CD4-positive, alpha-beta T cell (primary cell): ENCODE data around the gene COL4A3. TPM values are rescaled to one million over a fixed set of nuclear protein-coding genes. Genes with fewer than 3 reads are reported as not detected.

Experiments
- ATAC-seq: fragments of 200-7000 bp; cut with Tn5 transposase; one replicate; pipeline ENCODE4 v1.10.0; 2022; ENCODE audit warnings: mild to moderate bottlenecking; ENCODE audit not compliant: poor library complexity
- CTCF ChIA-PET: fragments of 350-600 bp; sonication (Branson Sonifier 250); formaldehyde crosslinking; loops from one replicate; lab custom pipeline; 2021; ENCODE audit warnings: antibody characterized with exemption, inconsistent platforms; lab: Charles Lee
- POLR2A ChIA-PET: fragments of 350-600 bp; sonication (Branson Sonifier 250); formaldehyde crosslinking; loops from one replicate; lab custom pipeline; 2021; ENCODE audit warnings: antibody characterized with exemption, inconsistent platforms; lab: Charles Lee
- DNase-seq, 14 experiments: peaks; one replicate each; pipeline ENCODE4 v3.0.0-alpha.2; 2013 to 2020; ENCODE audit warnings: mixed read lengths in 2 of 14
- H3K27ac ChIP-seq, 2 donors: one replicate each; pipeline versions ENCODE4 v1.5.1 to v1.7.0; 2013; ENCODE audit warnings: low read length in 2 of 2, low read depth in 1 of 2, mild to moderate bottlenecking in 1 of 2
- H3K27me3 ChIP-seq, 2 experiments: 1 replicate in 1 of 2; 2 replicates in 1 of 2; pipeline versions ENCODE4 v1.6.1 to v1.7.0; 2013; ENCODE audit warnings: low read length in 2 of 2, control low read depth in 1 of 2, mild to moderate bottlenecking in 1 of 2, moderate library complexity in 1 of 2; ENCODE audit not compliant: insufficient read depth in 2 of 2, control insufficient read depth in 1 of 2
- H3K36me3 ChIP-seq: one replicate; pipeline ENCODE4 v1.6.1; 2013; ENCODE audit warnings: low read length, control low read depth; ENCODE audit not compliant: insufficient read depth
- H3K4me1 ChIP-seq: one replicate; pipeline ENCODE4 v1.6.1; 2013; ENCODE audit warnings: low read length, control low read depth; ENCODE audit not compliant: insufficient read depth
- H3K4me3 ChIP-seq: one replicate; pipeline ENCODE4 v1.5.1; 2013; ENCODE audit warnings: mild to moderate bottlenecking, low read length, moderate library complexity
- H3K9me3 ChIP-seq, 2 experiments: 1 replicate in 1 of 2; 2 replicates in 1 of 2; pipeline versions ENCODE4 v1.6.1 to v1.7.0; 2013; ENCODE audit warnings: low read length in 2 of 2, mild to moderate bottlenecking in 2 of 2, control low read depth in 1 of 2, moderate library complexity in 1 of 2; ENCODE audit not compliant: control insufficient read depth in 1 of 2, insufficient read depth in 1 of 2
- H3K27ac Mint-ChIP-seq: one replicate; pipeline ENCODE4 v1.8.0; 2020; ENCODE audit warnings: mixed read lengths
- H3K27me3 Mint-ChIP-seq: one replicate; pipeline ENCODE4 v1.8.0; 2021; ENCODE audit warnings: mixed read lengths
- H3K36me3 Mint-ChIP-seq: one replicate; pipeline ENCODE4 v1.8.0; 2021; ENCODE audit warnings: low read depth, mixed read lengths
- H3K4me1 Mint-ChIP-seq: one replicate; pipeline ENCODE4 v1.8.0; 2021; ENCODE audit warnings: low read depth, mixed read lengths
- H3K4me3 Mint-ChIP-seq: one replicate; pipeline ENCODE4 v1.8.0; 2020; ENCODE audit warnings: mild to moderate bottlenecking, mixed read lengths
- H3K9me3 Mint-ChIP-seq: one replicate; pipeline ENCODE4 v1.8.0; 2020; ENCODE audit warnings: mixed read lengths
- intact Hi-C, 2 experiments: fragments of 100-400 bp; cut with DNase I in 1 of 2; cut with micrococcal nuclease in 1 of 2; formaldehyde crosslinking; loops; one replicate each; pipeline versions ENCODE4 v1.15.1 to v1.9.0; 2023 to 2025; cut with DNase I, micrococcal nuclease
- total RNA-seq, 174 experiments: library from RNA in 2 of 174; stranded (reverse) in 2 of 174; gene quantifications; one replicate each; pipeline ENCODE4 v1.2.3 and lab custom pipeline; 2021 to 2026
- TF ChIP-seq, protein P1 (sequence below): fragments of 200-600 bp; IDR thresholded peaks from one replicate; pipeline ENCODE4 v1.8.0; 2022; ENCODE audit warnings: antibody characterized with exemption, mild to moderate bottlenecking

The COL4A3 gene
- total RNA-seq, 2 experiments from 2014 or later = not detected

DNA sequence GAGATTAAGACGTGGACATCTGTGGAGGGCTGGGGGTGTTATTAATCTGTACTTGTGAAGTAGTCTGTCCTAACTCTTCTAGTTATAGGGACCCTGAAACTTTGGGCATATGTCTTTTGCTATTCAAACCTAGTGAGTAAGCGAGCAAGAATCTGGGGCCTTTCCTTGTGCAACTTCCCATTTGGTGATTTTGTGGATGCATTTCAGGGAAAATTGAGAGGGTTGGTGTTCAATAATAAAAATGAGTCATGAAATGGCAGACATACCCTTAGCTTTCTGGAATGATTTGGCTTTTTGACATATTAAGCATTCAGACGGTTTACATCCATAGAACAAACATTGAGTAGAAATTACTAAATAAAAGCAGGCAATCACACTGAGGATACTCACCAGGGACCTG lies 17.4 kb upstream of the COL4A3 start:
- DNase-seq (no peak), ATAC-seq (no peak)
- no peaks in the 10 kb centered on the region for H3K36me3 ChIP-seq
- Mint-ChIP-seq H3K36me3 (no peaks in the 10 kb centered on the region), H3K27ac (no peak overlapping the region), H3K4me1 (no peaks in the 10 kb centered on the region), H3K27me3 (peaks cover 42% of the 10 kb centered on the region), H3K9me3 (peaks cover 6% of the 10 kb centered on the region), H3K4me3 (no peak overlapping the region)
- TF ChIP-seq, protein P1, sequence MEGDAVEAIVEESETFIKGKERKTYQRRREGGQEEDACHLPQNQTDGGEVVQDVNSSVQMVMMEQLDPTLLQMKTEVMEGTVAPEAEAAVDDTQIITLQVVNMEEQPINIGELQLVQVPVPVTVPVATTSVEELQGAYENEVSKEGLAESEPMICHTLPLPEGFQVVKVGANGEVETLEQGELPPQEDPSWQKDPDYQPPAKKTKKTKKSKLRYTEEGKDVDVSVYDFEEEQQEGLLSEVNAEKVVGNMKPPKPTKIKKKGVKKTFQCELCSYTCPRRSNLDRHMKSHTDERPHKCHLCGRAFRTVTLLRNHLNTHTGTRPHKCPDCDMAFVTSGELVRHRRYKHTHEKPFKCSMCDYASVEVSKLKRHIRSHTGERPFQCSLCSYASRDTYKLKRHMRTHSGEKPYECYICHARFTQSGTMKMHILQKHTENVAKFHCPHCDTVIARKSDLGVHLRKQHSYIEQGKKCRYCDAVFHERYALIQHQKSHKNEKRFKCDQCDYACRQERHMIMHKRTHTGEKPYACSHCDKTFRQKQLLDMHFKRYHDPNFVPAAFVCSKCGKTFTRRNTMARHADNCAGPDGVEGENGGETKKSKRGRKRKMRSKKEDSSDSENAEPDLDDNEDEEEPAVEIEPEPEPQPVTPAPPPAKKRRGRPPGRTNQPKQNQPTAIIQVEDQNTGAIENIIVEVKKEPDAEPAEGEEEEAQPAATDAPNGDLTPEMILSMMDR = no peak
- no peak overlapping the region for H3K27ac ChIP-seq
- H3K4me1 ChIP-seq = no peaks in the 10 kb centered on the region
- ChIA-PET CTCF (no interaction called here), POLR2A (no interaction called here)
- H3K9me3 ChIP-seq = peaks cover 0 to 5% of the 10 kb centered on the region in 2 experiments
- no peak overlapping the region for H3K4me3 ChIP-seq
- peaks cover 3 to 5% of the 10 kb centered on the region in 2 experiments for H3K27me3 ChIP-seq
- intact Hi-C loops = no loop called here

DNA sequence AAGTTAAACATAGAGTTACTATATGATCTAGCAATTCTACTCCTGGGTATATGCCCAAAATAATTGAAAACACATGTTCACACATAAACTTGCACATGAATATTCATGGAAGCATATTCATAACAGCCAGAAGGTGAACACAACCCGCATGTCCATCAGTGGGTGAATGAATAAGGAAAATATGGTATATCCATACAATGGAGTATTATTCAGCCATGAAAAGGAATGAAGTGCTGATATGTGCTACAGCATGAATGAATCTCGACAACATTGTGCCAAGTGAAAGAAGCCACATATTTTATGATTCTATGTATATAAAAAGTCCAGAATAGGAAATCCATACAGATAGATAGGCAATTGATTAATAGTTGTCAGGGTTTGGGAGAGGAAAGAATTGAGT lies 16.3 kb upstream of the COL4A3 start:
- H3K4me1 Mint-ChIP-seq = no peaks in the 10 kb centered on the region
- Histone ChIP-seq H3K9me3 (peaks cover 0 to 5% of the 10 kb centered on the region in 2 experiments), H3K27ac (no peak overlapping the region), H3K36me3 (no peaks in the 10 kb centered on the region), H3K27me3 (peaks cover 3 to 5% of the 10 kb centered on the region in 2 experiments), H3K4me1 (no peaks in the 10 kb centered on the region), H3K4me3 (no peak overlapping the region)
- DNase-seq (no peak), ATAC-seq (no peak)
- ChIA-PET CTCF (no interaction called here), POLR2A (no interaction called here)
- H3K27ac Mint-ChIP-seq = no peak overlapping the region
- H3K27me3 Mint-ChIP-seq = peaks cover 47% of the 10 kb centered on the region
- no peaks in the 10 kb centered on the region for H3K36me3 Mint-ChIP-seq
- no peak overlapping the region for H3K4me3 Mint-ChIP-seq
- TF ChIP-seq, protein P1 = no peak
- intact Hi-C loops = no loop called here
- H3K9me3 Mint-ChIP-seq = peaks cover 6% of the 10 kb centered on the region

DNA sequence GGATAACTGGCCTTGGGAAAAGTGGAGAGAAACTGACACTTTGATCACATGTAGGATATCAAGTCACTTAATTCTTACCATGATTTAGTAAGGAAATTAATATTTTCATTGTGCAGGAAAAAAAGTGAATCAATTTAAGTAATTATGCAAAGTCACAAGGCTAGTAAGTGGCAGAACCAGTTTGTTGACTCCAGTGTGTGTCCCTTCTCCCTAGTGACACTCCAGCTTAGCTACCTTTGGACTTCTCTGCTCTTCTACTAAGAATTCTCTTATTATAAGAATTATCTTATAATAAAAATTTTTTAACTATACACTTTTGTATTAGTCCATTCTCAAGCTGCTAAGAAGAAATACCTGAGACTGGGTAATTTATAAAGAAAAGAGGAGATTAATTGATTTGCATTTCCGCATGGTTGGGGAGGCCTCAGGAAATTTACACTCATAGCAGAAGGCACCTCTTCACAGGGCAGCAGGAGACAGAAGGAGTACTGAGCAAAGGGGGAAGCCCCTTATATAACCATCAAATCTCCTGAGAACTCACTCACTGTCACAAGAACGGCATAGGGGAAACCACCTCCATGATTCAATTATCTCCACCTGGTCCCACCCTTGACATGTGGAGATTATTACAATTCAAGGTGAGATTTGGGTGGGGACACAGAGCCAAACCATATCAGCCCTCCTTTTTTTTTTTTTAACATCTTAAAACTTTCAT lies 14.0 kb upstream of the COL4A3 start:
- no peak for ATAC-seq

More for the DNA sequence above, 14.0 kb upstream of the COL4A3 start:
- H3K4me3 Mint-ChIP-seq = no peak overlapping the region
- H3K27me3 Mint-ChIP-seq = peaks cover 65% of the 10 kb centered on the region
- intact Hi-C loops = no loop called here
- Histone ChIP-seq H3K4me3 (no peak overlapping the region), H3K27me3 (peaks cover 9 to 19% of the 10 kb centered on the region in 2 experiments), H3K4me1 (no peaks in the 10 kb centered on the region), H3K36me3 (no peaks in the 10 kb centered on the region), H3K9me3 (peaks cover 0 to 5% of the 10 kb centered on the region in 2 experiments), H3K27ac (no peak overlapping the region)
- H3K27ac Mint-ChIP-seq = no peak overlapping the region
- no peak for DNase-seq
- POLR2A ChIA-PET = no interaction called here
- H3K4me1 Mint-ChIP-seq = no peaks in the 10 kb centered on the region
- H3K9me3 Mint-ChIP-seq = peaks cover 6% of the 10 kb centered on the region
- TF ChIP-seq, protein P1 = no peak
- H3K36me3 Mint-ChIP-seq = no peaks in the 10 kb centered on the region
- CTCF ChIA-PET = no interaction called here
